G401 (cell line): ENCODE data around the gene NOX5. TPM values are rescaled to one million over a fixed set of nuclear protein-coding genes. Genes with fewer than 3 reads are reported as not detected.
"Not testable (repeated sequence)": the region's sequence is repeated elsewhere in the genome, so short reads cannot be mapped to it uniquely, and the experiment has no call there.

Experiments
- DNase-seq: peaks from one replicate; pipeline ENCODE4 v3.0.0-alpha.2; 2015; ENCODE audit warnings: low spot score
- in situ Hi-C: cut with HindIII; loops from 2 replicates; pipeline ENCODE4 v1.10.0; 2016; ENCODE audit warnings: low sequenced_read_pairs, mixed read lengths
- total RNA-seq: library from RNA; depleted of rRNA; stranded (reverse); fragments of >200 nt; shearing (Covaris generic); gene quantifications from 2 replicates; pipeline ENCODE4 v1.2.3, GENCODE V29; 2014

Gene NOX5
- total RNA-seq, 1 experiment from 2014 or later, result not detected

DNA sequence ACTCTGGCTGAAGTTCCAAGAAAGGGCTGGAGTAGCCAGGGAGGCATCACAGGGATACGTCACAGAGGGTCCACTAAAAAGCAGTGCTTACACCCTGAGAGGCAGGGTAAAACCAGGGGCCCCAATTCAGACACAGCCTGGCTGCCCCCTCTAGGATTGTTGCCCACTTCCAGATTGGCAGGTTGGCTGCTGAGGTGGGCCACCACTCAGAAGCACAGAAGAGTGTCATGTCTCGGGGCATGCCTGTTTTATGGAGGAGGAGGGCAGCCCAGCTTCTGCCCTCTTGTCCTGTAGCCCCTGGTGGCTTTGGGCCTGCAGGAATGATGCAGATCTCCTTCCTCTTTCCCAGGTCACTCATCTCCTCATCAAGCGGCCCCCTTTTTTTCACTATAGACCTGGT lies 24.0 kb downstream of the NOX5 start:
- no peak for DNase-seq
- in situ Hi-C loops, result no loop called here

DNA sequence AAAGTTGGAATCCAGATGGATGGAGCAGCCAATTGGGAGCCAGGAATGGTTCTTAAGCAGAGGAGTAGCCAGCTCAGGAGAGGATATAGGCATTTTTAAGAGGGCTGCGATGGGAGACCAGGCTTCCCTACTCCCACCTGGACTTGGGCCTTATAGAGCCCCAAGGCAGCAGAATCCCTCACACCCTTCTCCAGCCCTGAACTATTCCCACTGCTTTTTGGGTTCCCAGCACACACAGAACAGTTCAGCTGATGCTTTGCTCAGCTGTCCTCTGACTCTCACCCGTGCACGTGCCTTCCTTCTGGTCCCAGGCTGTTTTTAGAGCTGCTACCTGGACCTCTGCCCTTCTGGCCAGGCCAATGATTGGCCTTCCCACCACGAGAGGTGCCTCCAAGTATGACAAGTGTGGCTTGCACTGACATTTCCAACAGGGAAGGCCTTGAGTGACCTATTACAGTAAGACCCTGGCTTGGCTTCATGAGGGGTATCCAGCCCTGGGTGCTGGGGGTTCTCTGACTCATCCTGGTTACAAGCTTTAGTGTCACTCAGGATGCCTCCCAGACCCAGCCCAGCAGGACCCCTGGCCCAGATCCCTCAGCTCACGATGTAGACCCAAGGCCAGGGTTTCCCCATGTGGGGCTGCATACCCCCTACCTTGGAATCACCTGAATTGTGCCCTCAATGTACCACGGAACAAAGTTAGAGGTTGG lies 25.2 kb downstream of the NOX5 start:
- in situ Hi-C loops, result no loop called here
- DNase-seq, result no peak

DNA sequence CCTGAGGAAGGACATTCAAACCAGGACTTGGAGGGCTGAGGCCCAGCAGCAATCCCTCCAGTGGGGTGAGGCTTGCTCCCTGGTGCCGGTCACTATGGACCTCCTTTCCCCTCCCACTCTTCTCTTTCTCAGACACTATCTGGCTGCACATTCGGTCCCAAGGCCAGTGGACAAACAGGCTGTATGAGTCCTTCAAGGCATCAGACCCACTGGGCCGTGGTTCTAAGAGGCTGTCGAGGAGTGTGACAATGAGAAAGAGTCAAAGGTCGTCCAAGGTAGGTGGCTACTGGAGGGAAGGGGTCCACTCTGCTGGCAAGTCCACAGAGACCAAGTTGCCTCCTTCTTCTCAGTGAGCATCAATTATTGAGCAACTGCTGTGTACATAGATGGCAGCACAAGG lies 28.0 kb downstream of the NOX5 start:
- in situ Hi-C loops, result no loop called here
- no peak for DNase-seq

DNA sequence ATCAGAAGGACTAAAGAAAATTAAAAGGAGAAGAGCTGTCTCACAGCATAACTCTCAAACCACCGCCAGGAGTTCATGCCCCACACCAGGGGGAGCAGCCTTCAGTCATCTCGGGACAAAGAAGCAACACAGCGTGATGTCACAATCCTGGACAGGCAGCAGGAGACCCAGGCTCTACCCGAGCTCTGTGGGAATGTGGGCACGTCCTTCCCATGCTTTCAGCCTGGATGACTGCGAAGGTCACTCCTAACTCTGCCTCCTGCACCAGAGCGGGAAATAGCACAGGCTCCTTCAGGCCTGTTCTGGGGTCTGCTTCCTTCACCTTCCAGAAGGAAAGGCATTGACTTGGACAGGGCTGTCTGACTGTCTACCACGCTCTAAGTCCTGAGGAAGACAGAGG lies 31.3 kb downstream of the NOX5 start:
- in situ Hi-C loops, result no loop called here
- DNase-seq, result no peak

DNA sequence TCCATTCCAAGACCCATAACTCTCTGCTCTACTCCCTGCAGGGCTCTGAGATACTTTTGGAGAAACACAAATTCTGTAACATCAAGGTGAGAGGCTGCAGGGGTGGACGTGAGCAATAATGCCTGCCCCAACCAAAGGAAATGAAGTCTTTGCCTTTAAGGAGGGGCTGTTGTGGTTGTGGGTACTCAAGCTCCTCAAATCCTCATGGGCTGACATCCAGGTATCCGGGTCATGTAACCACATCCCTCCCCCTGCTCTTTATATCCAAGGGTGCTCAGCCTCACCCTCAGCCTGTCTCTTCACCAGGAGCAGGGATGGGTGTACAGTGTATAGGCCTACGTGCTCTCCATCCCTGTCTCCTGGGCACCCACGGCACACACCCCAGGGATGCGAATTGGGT lies 32.3 kb downstream of the NOX5 start:
- in situ Hi-C loops, result no loop called here
- DNase-seq, result no peak

DNA sequence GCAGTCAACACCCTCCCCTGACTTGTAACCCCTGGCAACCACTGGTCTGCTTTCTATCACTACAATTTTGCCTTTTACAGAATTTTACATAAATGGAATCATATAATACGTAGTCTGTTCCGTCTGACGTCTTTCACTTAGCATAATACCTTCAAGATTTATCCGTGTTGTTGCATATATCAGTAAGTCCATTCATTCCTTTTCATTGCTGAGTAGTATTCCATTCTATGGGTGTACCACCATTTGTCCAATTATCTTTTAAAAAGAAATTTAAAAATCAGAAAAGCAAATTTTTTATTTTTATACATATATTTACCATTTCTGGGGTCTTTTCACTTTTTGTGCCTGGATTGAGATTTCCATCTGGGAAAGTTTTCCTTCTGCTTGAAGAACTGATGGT lies 35.5 kb downstream of the NOX5 start:
- no peak for DNase-seq
- in situ Hi-C loops, result no loop called here

DNA sequence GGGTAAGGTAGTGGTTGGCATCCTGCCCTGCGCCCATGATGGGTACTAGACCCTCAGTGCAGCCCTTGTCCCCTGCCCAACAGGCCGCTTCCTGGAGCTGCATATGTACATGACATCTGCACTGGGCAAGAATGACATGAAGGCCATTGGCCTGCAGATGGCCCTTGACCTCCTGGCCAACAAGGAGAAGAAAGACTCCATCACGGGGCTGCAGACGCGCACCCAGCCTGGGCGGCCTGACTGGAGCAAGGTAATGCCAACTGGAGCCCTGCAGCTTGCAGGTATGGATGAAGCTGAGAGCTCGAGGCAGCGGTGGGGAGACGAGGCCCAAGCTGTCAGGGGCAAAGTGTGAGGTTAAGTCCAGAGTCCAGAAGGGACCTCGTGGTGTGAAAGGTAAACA lies 40.8 kb downstream of the NOX5 start:
- in situ Hi-C loops, result no loop called here
- DNase-seq, result no peak

DNA sequence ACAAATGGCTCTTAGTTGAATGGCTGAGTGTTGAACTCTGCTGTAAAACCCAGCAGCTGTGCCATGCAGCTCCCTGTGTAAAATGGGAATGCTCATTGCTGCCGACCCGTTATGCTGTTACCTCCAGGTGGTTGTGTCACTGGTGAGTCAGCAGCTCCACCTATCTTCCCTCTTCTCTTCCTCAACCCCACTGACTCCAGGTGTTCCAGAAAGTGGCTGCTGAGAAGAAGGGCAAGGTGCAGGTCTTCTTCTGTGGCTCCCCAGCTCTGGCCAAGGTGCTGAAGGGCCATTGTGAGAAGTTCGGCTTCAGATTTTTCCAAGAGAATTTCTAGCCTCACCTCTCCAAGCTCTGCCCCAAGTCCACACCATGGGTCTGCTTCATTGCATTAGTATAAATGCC lies 41.9 kb downstream of the NOX5 start:
- no peak for DNase-seq
- in situ Hi-C loops, result no loop called here

DNA sequence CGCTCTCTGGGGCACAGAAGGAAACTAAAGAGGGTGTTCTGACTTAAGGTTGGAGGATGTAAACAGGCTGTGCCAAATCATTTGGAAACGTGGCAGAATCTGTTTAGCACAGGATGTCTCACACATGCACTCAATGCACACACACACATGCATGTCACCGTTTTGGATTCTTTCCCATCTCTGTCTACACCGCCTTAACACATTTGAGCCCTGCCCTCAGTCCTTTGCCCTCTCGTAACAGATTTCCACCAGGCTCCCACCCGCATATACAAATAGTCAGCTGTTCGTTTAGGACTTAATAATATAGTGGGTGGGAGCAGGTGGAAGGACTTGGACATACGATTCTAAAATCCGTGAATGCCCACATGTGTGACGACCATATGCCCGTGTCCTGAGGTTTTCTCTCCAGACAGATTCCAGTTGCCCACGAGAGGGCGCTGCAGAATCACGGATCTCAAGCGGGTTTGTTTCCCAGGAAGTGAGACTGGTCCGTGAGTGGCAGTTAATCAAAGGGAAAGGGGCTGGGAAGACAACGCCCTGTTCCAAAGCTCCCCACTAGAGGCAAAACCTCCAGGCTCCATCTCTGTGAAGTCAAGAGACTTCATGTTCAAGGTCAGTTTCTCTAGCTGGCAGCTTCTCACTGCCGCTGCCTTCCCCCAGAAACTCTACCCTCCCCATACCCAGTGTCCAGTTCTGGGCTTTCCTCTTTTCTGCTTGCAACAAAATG lies 44.5 kb downstream of the NOX5 start:
- in situ Hi-C loops, result no loop called here
- peak; percentile 94 for DNase-seq

DNA sequence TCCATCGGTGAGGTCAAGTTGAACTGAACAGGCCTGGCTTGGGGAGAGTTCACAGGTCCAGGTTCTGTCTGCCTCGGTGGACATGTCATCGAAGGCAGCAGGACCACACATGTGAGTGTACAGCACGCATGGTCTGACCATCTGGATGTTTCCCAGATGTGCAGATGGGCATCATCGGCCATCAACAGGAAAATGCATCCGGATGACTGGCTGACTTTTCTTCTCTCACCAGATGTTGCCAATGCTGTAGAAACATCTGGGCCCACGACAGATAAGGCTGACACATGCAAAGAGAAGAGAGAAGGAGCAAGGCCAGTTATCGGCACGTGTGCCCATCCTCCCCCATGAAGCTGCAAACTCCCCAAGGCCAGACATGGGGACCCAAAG lies 45.1 kb downstream of the NOX5 start:
- no peak for DNase-seq
- in situ Hi-C loops, result no loop called here

DNA sequence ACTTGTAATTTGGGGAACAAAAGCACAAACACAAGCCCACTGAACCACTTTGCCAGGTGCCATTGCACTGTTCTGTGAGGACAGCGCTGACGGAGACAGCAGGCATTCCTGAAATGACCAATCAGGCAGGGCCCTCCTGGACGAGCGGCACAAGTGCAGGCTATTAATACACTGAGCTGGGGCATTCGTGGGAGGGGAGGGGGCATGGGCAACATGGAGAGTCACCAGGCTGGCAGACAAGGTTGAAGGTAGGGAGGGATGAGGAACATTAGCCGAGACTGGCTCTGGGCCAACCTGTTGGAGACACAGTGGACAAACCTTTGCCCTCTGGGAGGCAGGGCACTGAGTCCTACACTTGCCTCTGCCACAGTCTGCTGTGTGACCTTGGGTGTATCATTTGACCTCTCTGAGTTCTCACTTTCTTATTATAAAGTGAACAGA lies 45.6 kb downstream of the NOX5 start:
- in situ Hi-C loops, result no loop called here
- DNase-seq, result no peak

DNA sequence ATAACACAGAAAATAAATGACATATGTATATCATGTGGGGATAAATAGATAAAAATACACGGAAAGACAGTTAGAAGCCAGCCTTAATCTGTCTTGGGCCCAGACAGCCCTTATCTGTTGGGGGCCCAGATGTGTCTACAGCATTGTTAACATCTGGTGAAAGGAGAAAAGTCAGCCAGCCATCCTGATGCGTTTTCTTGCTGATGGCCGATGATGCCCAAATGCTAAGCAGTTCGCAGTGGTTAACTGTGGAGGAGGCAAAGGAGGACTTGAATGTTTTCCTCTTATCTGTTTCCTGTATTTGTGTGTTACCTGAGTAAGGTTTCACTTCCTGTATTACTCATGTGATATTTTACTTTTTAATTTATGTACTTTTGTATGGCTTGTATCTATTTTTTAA lies 46.2 kb downstream of the NOX5 start:
- no peak for DNase-seq
- in situ Hi-C loops, result no loop called here

DNA sequence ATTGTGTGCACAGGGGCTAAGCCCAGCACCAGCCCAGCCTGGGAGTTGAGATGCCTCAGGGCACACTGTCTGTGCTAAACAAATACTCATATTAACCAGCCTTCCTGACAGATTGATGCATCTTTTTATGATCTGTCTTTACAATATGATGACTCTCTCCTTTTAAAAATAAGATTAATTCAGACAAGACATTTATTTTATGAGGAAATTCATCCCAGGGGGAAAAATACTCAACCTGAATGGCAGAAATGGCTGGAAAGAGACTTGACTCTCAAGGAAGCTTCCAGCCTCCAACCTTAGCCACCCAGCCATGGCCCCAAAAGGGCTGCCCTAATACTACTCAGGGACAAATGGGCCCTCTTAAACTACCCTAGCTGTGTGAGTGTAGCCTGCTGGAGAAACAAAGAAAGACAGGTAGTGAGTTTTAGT lies 46.9 kb downstream of the NOX5 start:
- no peak for DNase-seq
- in situ Hi-C loops, result no loop called here

DNA sequence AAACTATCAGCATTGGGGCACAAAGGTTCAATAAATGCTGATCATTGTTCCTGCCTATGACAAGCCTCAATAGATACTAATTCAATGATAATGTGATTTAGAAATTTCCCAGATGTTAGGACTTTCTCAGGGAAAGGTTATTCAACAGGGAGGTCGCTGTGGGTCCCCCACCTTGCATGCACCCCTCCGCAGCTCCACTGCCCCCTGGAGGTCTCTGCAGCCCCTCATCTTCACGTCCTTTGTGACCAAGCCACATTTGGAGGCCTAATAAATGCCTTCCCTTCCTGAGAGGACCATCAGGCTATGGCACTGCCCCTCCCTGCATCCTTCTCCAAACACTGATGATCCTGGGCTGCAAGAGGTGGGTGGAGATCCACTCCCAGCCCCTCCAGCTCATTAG lies 50.2 kb downstream of the NOX5 start:
- DNase-seq, result no peak
- in situ Hi-C loops, result no loop called here

DNA sequence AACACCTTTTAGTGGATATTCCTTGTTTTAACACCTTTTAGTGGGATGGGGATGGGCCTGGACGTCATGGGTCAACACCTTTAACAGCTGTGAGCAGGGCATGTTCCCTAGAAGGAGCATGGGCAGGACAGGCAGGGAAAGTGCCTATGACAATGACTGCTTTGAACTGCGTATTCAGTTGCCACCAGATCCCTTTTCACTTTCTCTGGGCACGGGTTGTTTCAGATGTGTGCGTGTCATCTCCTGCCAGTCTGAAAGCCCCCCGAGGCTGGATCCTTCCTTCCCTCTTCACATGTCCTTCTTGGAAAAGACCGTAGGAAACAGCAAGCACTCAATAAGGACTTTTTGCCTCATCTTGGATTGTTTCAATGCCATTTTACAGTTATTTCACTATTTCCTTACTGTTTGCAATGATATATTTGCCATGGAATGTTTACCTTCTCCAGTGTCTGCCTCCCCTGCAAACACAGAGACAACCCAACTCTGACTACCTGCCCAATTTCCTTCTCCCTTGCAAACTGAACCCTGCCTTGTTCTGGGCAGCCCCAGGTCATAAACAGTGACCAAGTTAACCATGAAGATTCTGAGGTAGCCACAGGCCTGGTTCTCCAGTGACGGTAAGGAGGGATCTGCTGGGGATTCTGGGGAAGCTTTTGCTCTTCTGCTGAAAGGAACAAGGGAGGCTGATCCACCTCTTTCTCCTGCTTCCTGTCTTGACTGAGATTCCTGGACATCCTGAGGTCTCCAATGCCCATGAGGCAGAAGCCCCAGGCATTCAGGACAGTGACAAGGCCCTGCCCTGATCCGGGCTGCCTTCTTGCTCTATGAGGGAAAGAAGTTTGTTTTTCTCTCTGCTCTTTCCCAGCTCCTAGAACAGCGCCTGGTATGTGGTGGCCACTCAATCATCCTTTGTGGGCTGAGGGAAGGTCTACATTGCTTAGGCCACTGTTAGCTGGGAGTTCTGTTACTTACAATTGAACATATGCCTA lies 51.8 kb downstream of the NOX5 start:
- no peak for DNase-seq
- in situ Hi-C loops, result no loop called here

DNA sequence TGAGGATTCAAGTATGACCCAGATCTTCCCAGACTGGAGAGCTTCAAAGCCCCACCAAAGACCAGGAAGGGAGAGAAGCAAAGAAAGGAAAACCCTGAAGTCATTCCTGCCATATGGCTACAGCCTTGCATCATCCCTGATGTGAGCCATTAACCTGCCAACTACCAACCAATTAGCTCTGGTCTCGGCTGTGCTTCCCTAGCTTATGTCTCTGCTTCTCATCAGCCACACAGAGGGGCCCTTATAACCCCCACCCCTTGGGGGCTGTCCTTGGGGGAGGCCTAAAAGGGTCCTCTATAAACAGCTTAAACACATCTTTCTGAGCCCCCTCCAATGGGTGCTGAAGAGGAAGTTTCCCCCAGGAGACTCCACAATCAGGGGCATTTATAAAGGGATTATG lies 52.8 kb downstream of the NOX5 start:
- peak; percentile 52 for DNase-seq
- in situ Hi-C loops, result no loop called here

DNA sequence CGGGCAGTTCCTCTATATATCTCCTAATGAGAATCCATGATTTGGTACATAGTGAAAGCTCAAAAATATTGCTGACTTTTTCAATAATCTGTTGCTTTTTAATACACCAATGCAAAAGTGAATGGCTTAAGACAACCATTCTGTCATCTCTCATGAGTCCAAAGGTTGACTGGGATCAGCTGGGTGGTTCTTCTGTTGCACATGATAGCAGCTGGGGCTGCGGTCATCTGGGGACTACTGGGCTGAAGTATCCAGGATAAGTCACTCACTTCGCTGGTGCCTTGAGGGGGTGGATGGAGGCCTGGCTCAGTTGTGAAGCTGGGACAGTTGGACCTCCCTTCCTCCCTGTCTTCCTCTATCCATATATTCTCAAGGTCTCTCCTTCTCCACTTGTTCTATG lies 53.7 kb downstream of the NOX5 start:
- in situ Hi-C loops, result no loop called here

DNA sequence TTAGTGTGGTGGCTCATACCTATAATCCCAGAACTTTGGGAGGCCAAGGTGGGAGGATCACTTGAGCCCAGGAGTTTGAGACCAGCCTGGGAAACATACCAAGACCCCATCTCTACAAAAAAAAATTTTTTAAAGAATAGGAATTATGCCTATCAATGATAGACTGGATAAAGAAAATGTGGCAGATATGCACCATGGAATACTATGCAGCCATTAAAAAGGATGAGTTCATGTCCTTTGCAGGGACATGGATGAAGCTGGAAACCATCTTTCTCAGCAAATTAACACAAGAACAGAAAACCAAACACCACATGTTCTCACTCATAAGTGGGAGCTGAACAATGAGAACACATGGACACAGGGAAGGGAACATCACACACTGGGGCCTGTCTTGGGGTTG lies 54.8 kb downstream of the NOX5 start:
- DNase-seq, in situ Hi-C loops: not testable (repeated sequence)

More for the DNA sequence above, 53.7 kb downstream of the NOX5 start:
- DNase-seq, result no peak

DNA sequence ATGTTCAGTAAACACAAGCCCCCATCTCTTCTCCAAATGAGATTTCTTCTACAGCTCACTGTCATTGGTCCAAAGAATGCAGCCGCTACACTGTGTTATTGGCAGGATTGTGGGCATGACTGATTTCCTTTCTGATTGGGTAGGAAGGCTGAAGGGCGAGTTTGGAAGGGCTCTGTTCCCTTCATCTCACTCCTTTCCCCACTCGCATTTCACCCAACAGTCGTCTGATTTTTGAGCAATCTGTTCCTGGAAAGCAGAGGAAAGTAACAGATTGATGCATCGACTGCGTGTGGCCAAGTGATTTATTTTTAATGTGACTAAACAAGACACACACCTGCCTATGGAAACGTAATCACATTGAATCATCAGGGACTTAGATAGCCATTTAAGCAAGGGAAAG lies 55.5 kb downstream of the NOX5 start:
- in situ Hi-C loops, result no loop called here
- DNase-seq, result peak; percentile 33

DNA sequence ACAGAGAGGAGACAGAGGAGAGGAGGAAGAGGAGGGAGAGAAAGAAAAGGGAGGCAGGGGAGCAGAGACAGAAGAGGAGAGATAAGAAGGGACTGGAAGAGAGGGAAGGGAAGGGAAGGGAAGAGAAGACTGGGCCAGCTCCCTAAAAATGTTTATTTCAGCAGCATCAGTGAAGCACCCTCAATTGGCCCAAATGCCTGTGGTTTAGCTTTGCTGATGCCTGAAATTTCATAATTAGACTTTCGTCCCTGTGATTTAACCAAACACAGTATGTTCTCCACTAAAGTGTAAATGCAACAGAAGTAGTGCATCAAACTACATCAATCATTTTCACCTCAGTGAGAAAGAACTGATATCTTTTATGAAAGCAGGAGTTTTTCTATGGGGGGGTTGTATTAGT lies 55.9 kb downstream of the NOX5 start:
- in situ Hi-C loops, result no loop called here
- no peak for DNase-seq
